ENCODE data around the gene PRKG1. TPM values are rescaled to one million over a fixed set of nuclear protein-coding genes. Genes with fewer than 3 reads are reported as not detected.

The PRKG1 gene
- total RNA-seq, 1 donor from 2014 or later = 17.9 TPM

DNA sequence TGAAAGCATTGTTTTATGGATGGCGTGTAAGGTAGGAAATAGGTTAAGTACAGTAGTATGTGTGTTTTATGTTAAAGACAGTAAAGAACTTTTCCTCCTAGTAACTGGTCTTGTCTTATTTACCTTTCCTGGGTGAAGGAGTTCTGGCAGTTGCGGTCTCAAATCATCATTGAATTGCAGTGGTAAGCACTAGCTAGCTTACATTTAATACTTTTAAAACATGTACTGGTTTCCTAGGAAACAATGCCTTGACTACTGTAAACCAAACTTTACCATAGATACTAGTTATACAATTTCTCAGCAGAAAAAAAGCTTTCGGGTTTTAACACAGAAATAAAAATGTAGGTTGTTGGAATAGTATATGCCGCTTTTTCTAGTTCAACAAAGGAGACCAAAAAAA, 37.7 kb downstream of the PRKG1 start:
- H3K27ac ChIP-seq = no peak overlapping the region
- TF ChIP-seq POLR2A (IDR thresholded peaks at IDR 0.05) (no peak), POLR2AphosphoS5 (IDR thresholded peaks at IDR 0.05; ENCODE audit: insufficient read depth in 1 of 2, low read depth in 1 of 2) (no peak)
- TF ChIP-seq, protein P1, sequence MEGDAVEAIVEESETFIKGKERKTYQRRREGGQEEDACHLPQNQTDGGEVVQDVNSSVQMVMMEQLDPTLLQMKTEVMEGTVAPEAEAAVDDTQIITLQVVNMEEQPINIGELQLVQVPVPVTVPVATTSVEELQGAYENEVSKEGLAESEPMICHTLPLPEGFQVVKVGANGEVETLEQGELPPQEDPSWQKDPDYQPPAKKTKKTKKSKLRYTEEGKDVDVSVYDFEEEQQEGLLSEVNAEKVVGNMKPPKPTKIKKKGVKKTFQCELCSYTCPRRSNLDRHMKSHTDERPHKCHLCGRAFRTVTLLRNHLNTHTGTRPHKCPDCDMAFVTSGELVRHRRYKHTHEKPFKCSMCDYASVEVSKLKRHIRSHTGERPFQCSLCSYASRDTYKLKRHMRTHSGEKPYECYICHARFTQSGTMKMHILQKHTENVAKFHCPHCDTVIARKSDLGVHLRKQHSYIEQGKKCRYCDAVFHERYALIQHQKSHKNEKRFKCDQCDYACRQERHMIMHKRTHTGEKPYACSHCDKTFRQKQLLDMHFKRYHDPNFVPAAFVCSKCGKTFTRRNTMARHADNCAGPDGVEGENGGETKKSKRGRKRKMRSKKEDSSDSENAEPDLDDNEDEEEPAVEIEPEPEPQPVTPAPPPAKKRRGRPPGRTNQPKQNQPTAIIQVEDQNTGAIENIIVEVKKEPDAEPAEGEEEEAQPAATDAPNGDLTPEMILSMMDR (IDR thresholded peaks at IDR 0.05) = no peak
- peaks cover 7% of the 10 kb centered on the region for H3K4me1 ChIP-seq
- no peak overlapping the region for H3K4me3 ChIP-seq
- intact Hi-C loops (cut with DNase I) = no loop called here
- no peaks in the 10 kb centered on the region for H3K9me3 ChIP-seq
- H3K36me3 ChIP-seq = no peaks in the 10 kb centered on the region
- H3K27me3 ChIP-seq = no peaks in the 10 kb centered on the region
- no peak for DNase-seq (ENCODE audit: extremely low spot score in 2 of 2)

DNA sequence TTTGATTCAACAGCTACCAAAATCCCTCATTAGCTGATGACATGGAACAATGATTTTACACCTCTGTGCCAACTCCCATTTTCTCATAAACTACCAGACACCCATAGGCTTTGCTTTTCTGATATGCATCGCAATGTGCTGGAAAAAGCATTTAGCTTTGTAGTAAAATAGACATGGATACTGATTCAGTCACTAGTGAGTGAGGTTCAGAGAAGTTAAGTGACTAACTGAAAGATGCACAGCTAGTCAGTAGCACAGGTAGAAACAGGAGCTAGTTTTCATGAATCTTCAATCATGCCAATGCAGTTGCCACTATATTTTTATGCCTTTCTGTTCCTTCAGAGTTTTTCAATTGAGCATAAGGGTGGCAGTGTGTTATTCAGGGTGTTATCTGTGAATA, 38.7 kb downstream of the PRKG1 start:
- no peak for DNase-seq (ENCODE audit: extremely low spot score in 2 of 2)
- Histone ChIP-seq H3K36me3 (no peaks in the 10 kb centered on the region), H3K27ac (no peak overlapping the region), H3K4me3 (no peak overlapping the region), H3K4me1 (peaks cover 17% of the 10 kb centered on the region), H3K9me3 (no peaks in the 10 kb centered on the region), H3K27me3 (no peaks in the 10 kb centered on the region)
- TF ChIP-seq, protein P1 (IDR thresholded peaks at IDR 0.05) = no peak
- TF ChIP-seq POLR2AphosphoS5 (IDR thresholded peaks at IDR 0.05; ENCODE audit: insufficient read depth in 1 of 2, low read depth in 1 of 2) = no peak
- TF ChIP-seq POLR2A (IDR thresholded peaks at IDR 0.05) = no peak
- intact Hi-C loops (cut with DNase I) = no loop called here

DNA sequence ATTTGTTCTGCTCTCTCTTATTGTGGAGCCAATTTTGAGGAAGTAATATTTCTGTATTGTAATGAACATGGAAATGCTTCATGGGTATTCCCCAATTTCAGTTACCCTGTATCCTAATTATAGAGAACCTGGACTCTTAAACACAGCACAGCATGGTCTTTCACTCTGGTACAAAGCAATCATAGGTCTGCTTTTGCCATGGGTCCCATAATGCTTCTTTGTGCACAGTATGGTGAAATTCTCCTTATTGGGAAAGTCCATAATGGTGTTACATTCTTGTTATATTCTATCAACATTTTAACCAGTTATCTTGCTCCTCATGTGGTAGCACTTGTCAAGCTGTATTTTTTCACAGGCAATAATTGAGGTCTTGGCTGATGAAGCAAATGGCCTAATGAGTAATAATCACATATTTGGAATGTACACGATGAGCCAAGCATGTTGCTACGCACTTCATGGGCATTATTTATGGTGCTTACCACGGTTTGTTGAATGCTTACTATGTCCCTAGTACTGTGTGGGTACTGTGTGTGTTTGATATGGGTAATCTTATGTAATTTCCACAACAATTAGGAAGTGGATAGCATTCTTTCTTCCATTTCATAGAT, 42.9 kb downstream of the PRKG1 start:
- H3K36me3 ChIP-seq = no peaks in the 10 kb centered on the region
- no peak overlapping the region for H3K4me3 ChIP-seq
- DNase-seq (ENCODE audit: extremely low spot score in 2 of 2) = no peak
- H3K27me3 ChIP-seq = no peaks in the 10 kb centered on the region
- no peaks in the 10 kb centered on the region for H3K9me3 ChIP-seq
- TF ChIP-seq POLR2AphosphoS5 (IDR thresholded peaks at IDR 0.05; ENCODE audit: insufficient read depth in 1 of 2, low read depth in 1 of 2) (no peak), POLR2A (IDR thresholded peaks at IDR 0.05) (no peak)
- TF ChIP-seq, protein P1 (IDR thresholded peaks at IDR 0.05) = no peak
- peaks cover 23% of the 10 kb centered on the region for H3K4me1 ChIP-seq
- H3K27ac ChIP-seq = no peak overlapping the region
- intact Hi-C loops (cut with DNase I) = no loop called here

DNA sequence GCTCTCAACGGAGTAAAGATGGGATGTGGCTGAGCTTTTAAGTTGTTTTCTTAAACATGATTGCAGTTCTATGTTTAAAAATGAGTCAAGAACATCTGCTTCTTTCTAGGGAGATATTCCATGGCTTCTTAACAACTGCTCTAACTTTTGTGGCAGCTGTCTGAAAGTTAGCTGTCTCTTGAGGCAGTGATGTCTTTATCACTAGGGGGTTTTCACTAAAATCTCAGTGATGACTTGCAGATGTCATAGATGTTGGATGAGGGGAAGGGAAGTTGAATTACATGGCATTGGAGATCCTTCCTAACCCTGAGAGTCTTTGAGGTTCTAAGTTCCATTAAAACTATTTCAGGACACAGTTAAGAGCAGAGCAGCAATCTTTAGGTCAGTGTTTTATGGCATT, 43.5 kb downstream of the PRKG1 start:
- Histone ChIP-seq H3K4me1 (peaks cover 23% of the 10 kb centered on the region), H3K4me3 (no peak overlapping the region), H3K27me3 (no peaks in the 10 kb centered on the region), H3K27ac (no peak overlapping the region), H3K36me3 (no peaks in the 10 kb centered on the region), H3K9me3 (no peaks in the 10 kb centered on the region)
- no peak for TF ChIP-seq POLR2AphosphoS5 (IDR thresholded peaks at IDR 0.05; ENCODE audit: insufficient read depth in 1 of 2, low read depth in 1 of 2)
- no peak for TF ChIP-seq POLR2A (IDR thresholded peaks at IDR 0.05)
- TF ChIP-seq, protein P1 (IDR thresholded peaks at IDR 0.05) = no peak
- intact Hi-C loops (cut with DNase I) = no loop called here
- no peak for DNase-seq (ENCODE audit: extremely low spot score in 2 of 2)

DNA sequence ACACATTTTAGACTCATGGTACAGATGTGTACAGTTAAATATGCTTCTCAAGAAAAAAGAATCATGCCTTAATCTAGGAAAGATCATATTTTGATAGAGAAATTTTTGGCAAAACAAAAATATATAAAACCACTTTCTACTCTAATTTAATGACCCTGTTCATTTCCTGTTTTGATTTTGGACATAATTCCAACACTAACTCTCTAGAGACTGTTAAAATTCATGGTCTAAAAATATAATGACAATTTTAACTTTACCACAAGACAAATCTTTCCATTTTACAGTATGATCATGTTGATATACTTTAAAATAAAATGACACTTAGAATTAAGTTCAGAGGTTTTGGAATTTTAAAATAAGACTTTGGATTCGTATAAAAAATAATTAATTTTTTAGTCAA, 45.2 kb downstream of the PRKG1 start:
- no peak overlapping the region for H3K4me3 ChIP-seq
- intact Hi-C loops (cut with DNase I) = no loop called here
- no peaks in the 10 kb centered on the region for H3K9me3 ChIP-seq
- H3K27me3 ChIP-seq = no peaks in the 10 kb centered on the region
- DNase-seq (ENCODE audit: extremely low spot score in 2 of 2) = no peak
- no peaks in the 10 kb centered on the region for H3K36me3 ChIP-seq
- H3K4me1 ChIP-seq = peaks cover 23% of the 10 kb centered on the region
- no peak for TF ChIP-seq POLR2A (IDR thresholded peaks at IDR 0.05)
- TF ChIP-seq, protein P1 (IDR thresholded peaks at IDR 0.05) = no peak
- no peak for TF ChIP-seq POLR2AphosphoS5 (IDR thresholded peaks at IDR 0.05; ENCODE audit: insufficient read depth in 1 of 2, low read depth in 1 of 2)
- H3K27ac ChIP-seq = no peak overlapping the region
